Ovary (tissue), 3 donors: ENCODE data around the gene MAN1C1.

ENCODE experiments used
- POLR2A ChIP-seq: fragments of 450-650 bp; IDR thresholded peaks from one replicate; pipeline ENCODE4 v1.6.1; 2017; ENCODE audit warnings: antibody characterized with exemption, mild to moderate bottlenecking, moderate library complexity
- TF ChIP-seq, protein P1 (sequence below), 3 donors: fragments of 450-650 bp in 2 of 3; fragments of 200-600 bp in 1 of 3; IDR thresholded peaks; one replicate each; pipeline versions ENCODE4 v1.5.1 to v1.8.0; 2016 to 2022; ENCODE audit warnings: antibody characterized with exemption in 3 of 3, mild to moderate bottlenecking in 1 of 3
- donor health status: DM: no; HTN: no; CAD: no.

DNA sequence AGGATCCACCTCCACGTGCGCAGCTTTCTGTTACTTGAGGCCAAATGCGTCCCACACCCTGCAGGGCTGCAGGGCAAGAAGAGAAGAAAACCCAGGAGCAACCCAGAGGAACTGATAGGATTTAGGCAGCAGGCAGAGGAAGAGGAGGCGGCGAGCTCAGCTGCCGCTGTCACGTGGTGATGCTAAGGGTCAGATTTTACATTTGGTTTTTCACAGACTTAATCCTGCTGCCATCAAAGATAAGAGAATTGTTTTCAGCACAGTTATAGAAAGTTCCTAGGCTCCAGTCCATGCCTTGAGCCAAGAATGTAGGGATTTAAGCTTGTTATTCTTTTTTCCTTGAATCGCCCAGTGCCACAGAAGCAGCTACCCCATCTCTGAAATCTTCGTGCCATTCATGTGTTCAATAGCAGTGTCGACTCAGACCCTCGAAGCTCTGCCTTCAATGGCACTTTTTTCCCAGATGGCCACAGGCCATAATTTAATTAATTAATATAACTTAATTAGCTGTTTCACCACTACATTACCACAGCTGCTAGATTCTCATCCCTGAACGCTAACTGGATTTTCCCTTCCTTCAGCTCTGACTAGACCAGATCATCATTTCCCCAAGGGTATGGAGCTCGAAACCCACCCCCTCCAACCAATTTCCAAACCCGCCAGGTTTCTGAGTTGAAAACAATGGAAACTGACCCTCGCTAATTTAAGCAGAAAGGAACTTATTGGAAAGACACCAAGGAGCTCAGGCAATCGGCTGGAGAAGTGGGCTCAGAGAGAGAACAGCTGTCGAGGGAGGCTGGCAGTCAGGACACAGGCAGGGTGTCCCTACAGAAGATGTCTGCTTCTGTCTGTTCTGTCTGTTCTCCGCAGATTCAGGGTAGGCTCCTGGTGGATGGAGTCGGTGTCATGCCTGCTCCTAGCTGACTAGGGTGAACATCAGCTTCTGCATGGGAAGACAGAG is 37.0 kb upstream of the MAN1C1 start:
- TF ChIP-seq, protein P1, sequence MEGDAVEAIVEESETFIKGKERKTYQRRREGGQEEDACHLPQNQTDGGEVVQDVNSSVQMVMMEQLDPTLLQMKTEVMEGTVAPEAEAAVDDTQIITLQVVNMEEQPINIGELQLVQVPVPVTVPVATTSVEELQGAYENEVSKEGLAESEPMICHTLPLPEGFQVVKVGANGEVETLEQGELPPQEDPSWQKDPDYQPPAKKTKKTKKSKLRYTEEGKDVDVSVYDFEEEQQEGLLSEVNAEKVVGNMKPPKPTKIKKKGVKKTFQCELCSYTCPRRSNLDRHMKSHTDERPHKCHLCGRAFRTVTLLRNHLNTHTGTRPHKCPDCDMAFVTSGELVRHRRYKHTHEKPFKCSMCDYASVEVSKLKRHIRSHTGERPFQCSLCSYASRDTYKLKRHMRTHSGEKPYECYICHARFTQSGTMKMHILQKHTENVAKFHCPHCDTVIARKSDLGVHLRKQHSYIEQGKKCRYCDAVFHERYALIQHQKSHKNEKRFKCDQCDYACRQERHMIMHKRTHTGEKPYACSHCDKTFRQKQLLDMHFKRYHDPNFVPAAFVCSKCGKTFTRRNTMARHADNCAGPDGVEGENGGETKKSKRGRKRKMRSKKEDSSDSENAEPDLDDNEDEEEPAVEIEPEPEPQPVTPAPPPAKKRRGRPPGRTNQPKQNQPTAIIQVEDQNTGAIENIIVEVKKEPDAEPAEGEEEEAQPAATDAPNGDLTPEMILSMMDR (IDR thresholded peaks at IDR 0.05) = no peak
- TF ChIP-seq POLR2A = no peak
